ENCODE measurements around the gene ENTPD1.

Gene ENTPD1

GRCh38 chr10:95831076-95831475 is 75.1 kb downstream of the ENTPD1 start:
- DNase-seq (ENCODE audit: low spot score): no peak

- no peak for DNase-seq (ENCODE audit: low spot score)
Measured at GRCh38 chr10:95831515-95831914, 75.6 kb downstream of the ENTPD1 start.

GRCh38 chr10:95832216-95833041 is 76.5 kb downstream of the ENTPD1 start:
- DNase-seq (ENCODE audit: low spot score): no peak

GRCh38 chr10:95833042-95833610 is 77.2 kb downstream of the ENTPD1 start:
- no peak for DNase-seq (ENCODE audit: low spot score)

GRCh38 chr10:95834406-95834805 is 78.4 kb downstream of the ENTPD1 start:
- DNase-seq (ENCODE audit: low spot score): no peak

- no peak for DNase-seq (ENCODE audit: low spot score)
Measured at GRCh38 chr10:95835149-95835860, 79.3 kb downstream of the ENTPD1 start.

- no peak for DNase-seq (ENCODE audit: low spot score)
Measured at GRCh38 chr10:95835911-95836310, 79.9 kb downstream of the ENTPD1 start.

- DNase-seq (ENCODE audit: low spot score): no peak
Measured at GRCh38 chr10:95836610-95837355, 80.8 kb downstream of the ENTPD1 start.

- no peak for DNase-seq (ENCODE audit: low spot score)
Measured at GRCh38 chr10:95837356-95837776, 81.4 kb downstream of the ENTPD1 start.

- peak; percentile 46 for DNase-seq (ENCODE audit: low spot score)
Measured at GRCh38 chr10:95837783-95838182, 81.8 kb downstream of the ENTPD1 start.

- no peak for DNase-seq (ENCODE audit: low spot score)
Measured at GRCh38 chr10:95840121-95840520, 84.2 kb downstream of the ENTPD1 start.

- no peak for DNase-seq (ENCODE audit: low spot score)
Measured at GRCh38 chr10:95840681-95841080, 84.7 kb downstream of the ENTPD1 start.

GRCh38 chr10:95841661-95842498 is 85.9 kb downstream of the ENTPD1 start:
- DNase-seq (ENCODE audit: low spot score): peak; percentile 44

- DNase-seq (ENCODE audit: low spot score): no peak
Measured at GRCh38 chr10:95845411-95845810, 89.4 kb downstream of the ENTPD1 start.

GRCh38 chr10:95847007-95847406 is 91.0 kb downstream of the ENTPD1 start:
- no peak for DNase-seq (ENCODE audit: low spot score)

- DNase-seq (ENCODE audit: low spot score): no peak
Measured at GRCh38 chr10:95848841-95849240, 92.9 kb downstream of the ENTPD1 start.

GRCh38 chr10:95850791-95851190 is 94.8 kb downstream of the ENTPD1 start:
- no peak for DNase-seq (ENCODE audit: low spot score)

GRCh38 chr10:95860166-95860940 is 104.4 kb downstream of the ENTPD1 start:
- no peak for DNase-seq (ENCODE audit: low spot score)

- no peak for DNase-seq (ENCODE audit: low spot score)
Measured at GRCh38 chr10:95861386-95861785, 105.4 kb downstream of the ENTPD1 start.

Data from globus pallidus (tissue), 1 donor.